ENCODE measurements around the gene SNX20. TPM values are rescaled to one million over a fixed set of nuclear protein-coding genes. Genes with fewer than 3 reads are reported as not detected.
A peak's percentile ranks its signal among the peaks of the same experiment; 100 is the strongest.

SNX20 gene
- total RNA-seq, 2 donors from 2014 or later: 0.86 to 1.6 TPM

GRCh38 chr16:50674831-50675230 lies 6.3 kb downstream of the SNX20 start:
- Histone ChIP-seq H3K27ac (no peak overlapping the region), H3K4me3 (no peak overlapping the region)
- no peak for TF ChIP-seq CTCF (IDR thresholded peaks at IDR 0.05)

GRCh38 chr16:50673496-50674275 lies 7.4 kb downstream of the SNX20 start:
- no peak for DNase-seq
- intact Hi-C loops (cut with DNase I): no loop called here
- no peaks in the 10 kb centered on the region for H3K4me1 ChIP-seq
- no peak overlapping the region for H3K4me3 ChIP-seq
- H3K27ac ChIP-seq: no peak overlapping the region
- H3K27me3 ChIP-seq: no peaks in the 10 kb centered on the region
- no peak for TF ChIP-seq CTCF (IDR thresholded peaks at IDR 0.05)
- H3K9ac ChIP-seq (ENCODE audit: low read depth in 2 of 2, low read length in 2 of 2): no peak overlapping the region
- H3K36me3 ChIP-seq: no peaks in the 10 kb centered on the region
- peaks cover 7% of the 10 kb centered on the region for H3K9me3 ChIP-seq

More at GRCh38 chr16:50674831-50675230, 6.3 kb downstream of the SNX20 start:
- intact Hi-C loops (cut with DNase I): no loop called here
- Histone ChIP-seq H3K36me3 (no peaks in the 10 kb centered on the region), H3K9ac (ENCODE audit: low read depth in 2 of 2, low read length in 2 of 2) (no peak overlapping the region), H3K4me1 (no peaks in the 10 kb centered on the region), H3K27me3 (no peaks in the 10 kb centered on the region), H3K9me3 (peaks cover 7% of the 10 kb centered on the region)
- DNase-seq: no peak

- Histone ChIP-seq H3K4me1 (no peaks in the 10 kb centered on the region), H3K9ac (ENCODE audit: low read depth in 2 of 2, low read length in 2 of 2) (no peak overlapping the region), H3K36me3 (no peaks in the 10 kb centered on the region), H3K27ac (no peak overlapping the region), H3K9me3 (peaks cover 7% of the 10 kb centered on the region), H3K4me3 (no peak overlapping the region), H3K27me3 (no peaks in the 10 kb centered on the region)
- peak; percentile 31 for TF ChIP-seq CTCF (IDR thresholded peaks at IDR 0.05)
- intact Hi-C loops (cut with DNase I): no loop called here
- peak; percentile 41 for DNase-seq
These were observed 9.4 kb downstream of the SNX20 start for GRCh38 chr16:50671644-50672260.

- no peak overlapping the region for H3K9ac ChIP-seq (ENCODE audit: low read depth in 2 of 2, low read length in 2 of 2)
- H3K4me1 ChIP-seq: no peaks in the 10 kb centered on the region
- DNase-seq: no peak
- TF ChIP-seq CTCF (IDR thresholded peaks at IDR 0.05): no peak
- no peak overlapping the region for H3K4me3 ChIP-seq
- H3K27me3 ChIP-seq: no peaks in the 10 kb centered on the region
- intact Hi-C loops (cut with DNase I): no loop called here
- H3K9me3 ChIP-seq: peaks cover 7% of the 10 kb centered on the region
- no peaks in the 10 kb centered on the region for H3K36me3 ChIP-seq
- H3K27ac ChIP-seq: no peak overlapping the region
These were observed 10.6 kb downstream of the SNX20 start for GRCh38 chr16:50670476-50670875.

- DNase-seq: no peak
- Histone ChIP-seq H3K9me3 (peaks cover 7% of the 10 kb centered on the region), H3K27me3 (no peaks in the 10 kb centered on the region), H3K4me3 (no peak overlapping the region), H3K4me1 (no peaks in the 10 kb centered on the region), H3K9ac (ENCODE audit: low read depth in 2 of 2, low read length in 2 of 2) (no peak overlapping the region), H3K36me3 (no peaks in the 10 kb centered on the region), H3K27ac (no peak overlapping the region)
- intact Hi-C loops (cut with DNase I): loop anchor here (5.0 to 10.0 kb wide), 4 partner anchors 78 to 455 kb away; no protein-coding TSS in a partner anchor
- TF ChIP-seq CTCF (IDR thresholded peaks at IDR 0.05): no peak
These were observed 11.4 kb downstream of the SNX20 start for GRCh38 chr16:50669741-50670140.

Measured in colonic mucosa (tissue), 4 donors.